Measurements from ENCODE around the gene TMIGD2.

TMIGD2 gene

GRCh38 chr19:4326215-4326836, 24.1 kb upstream of the TMIGD2 start:
- no peak for DNase-seq

DNA sequence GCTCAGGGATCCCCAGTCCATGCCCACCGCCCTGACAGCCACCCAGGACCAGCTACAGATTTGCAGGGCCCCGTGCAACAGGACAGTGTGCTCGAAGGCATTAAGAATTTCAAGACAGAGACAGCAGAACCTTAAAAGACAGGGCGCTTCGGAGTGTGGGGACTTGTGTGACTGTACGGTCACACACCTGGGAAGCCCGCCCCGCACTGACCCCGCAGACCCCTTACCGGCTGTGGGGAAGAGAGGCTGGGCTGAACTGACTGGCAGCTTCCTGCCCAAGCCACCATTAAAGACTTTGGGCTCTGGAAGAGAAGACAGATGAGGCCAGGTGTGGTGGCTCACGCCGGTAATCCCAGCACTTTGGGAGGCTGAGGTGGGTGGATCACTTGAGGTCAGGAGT, 22.0 kb upstream of the TMIGD2 start:
- no peak for DNase-seq

DNA sequence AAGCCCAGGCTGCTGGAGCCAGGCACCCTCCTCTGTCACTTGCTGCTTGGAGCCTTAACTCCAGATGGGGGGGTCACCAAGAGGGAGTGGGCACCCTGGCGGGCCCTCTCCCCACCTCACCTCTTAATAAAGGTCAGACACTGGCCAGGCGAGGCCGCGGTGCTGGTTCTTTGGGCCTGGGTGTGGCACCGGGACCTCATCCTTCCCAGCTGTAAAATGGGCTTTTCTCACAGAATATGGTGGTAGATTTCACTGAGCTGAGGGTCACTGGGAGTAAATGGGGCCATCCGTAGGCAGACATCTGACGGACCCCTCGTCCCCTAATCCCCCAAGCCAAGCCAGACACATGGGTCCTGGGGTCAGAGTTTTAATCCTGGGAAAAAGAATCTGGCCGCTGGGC, 21.5 kb upstream of the TMIGD2 start:
- DNase-seq, result no peak

DNA sequence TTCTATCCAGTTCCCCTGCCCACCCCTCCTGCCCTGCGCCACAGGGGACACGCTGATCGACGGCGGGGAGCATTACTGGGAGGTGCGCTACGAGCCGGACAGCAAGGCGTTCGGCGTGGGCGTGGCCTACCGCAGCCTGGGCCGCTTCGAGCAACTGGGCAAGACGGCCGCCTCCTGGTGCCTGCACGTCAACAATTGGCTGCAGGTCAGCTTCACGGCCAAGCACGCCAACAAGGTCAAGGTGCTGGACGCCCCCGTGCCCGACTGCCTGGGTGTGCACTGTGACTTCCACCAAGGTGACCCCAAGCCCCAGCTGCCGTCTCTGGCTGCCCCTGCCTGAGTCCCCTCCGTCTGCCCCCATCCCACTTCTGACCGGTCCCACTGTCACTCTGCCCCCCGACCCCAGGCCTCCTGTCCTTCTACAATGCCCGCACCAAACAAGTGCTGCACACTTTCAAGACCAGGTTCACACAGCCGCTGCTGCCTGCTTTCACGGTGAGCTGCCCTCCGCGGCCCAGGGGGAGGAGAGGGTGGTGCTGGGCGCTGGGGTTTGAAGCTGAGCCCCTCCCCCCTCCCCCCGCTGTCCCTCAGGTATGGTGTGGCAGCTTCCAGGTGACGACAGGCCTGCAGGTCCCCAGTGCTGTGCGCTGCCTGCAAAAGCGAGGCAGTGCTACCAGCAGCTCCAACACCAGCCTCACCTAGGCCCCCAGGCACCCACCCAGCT, 20.9 kb upstream of the TMIGD2 start:
- no peak for DNase-seq

DNA sequence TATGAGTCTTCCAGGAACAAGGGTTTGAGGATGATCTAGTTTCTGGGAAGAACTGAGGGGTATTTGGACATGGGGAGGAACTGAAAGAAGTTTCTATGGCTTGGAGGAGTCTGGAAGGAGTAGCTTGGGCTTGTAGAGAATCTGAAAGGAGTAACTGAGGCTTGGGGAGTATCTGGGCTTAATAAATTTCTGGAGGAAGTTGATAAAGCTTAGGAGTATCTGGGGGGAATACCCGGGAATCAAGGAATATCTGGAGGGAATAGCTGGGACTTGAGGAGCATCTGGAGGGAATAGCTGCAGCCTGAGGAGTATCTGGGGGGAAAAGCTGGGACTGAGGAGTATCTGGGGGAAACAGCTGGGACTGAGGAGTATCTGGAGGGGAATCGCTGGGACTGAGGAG, 18.2 kb upstream of the TMIGD2 start:
- no peak for DNase-seq

- no peak for DNase-seq
Observed at GRCh38 chr19:4319067-4319718, 17.0 kb upstream of the TMIGD2 start.

DNA sequence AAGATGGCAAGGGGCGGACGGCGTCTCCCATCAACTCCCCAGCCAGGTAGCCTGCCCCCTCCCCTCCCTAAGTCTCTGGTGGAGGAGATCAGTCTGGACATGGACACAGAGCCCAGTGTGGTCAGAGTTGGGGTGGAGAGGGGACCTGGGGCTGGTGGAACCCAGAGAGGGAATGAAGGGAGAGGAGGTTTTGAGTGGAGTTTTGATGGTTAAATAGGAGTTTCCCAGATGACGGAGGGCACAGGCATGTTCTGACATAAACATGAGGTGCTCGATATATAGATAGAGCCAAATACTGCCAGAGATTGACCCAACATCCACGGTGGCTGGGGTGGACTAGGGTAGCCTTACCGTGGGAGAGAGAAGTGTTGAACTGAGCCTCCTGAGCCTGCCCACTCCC, 16.3 kb upstream of the TMIGD2 start:
- DNase-seq, result no peak

- DNase-seq, result no peak
Observed at GRCh38 chr19:4316956-4317355, 14.8 kb upstream of the TMIGD2 start.

DNA sequence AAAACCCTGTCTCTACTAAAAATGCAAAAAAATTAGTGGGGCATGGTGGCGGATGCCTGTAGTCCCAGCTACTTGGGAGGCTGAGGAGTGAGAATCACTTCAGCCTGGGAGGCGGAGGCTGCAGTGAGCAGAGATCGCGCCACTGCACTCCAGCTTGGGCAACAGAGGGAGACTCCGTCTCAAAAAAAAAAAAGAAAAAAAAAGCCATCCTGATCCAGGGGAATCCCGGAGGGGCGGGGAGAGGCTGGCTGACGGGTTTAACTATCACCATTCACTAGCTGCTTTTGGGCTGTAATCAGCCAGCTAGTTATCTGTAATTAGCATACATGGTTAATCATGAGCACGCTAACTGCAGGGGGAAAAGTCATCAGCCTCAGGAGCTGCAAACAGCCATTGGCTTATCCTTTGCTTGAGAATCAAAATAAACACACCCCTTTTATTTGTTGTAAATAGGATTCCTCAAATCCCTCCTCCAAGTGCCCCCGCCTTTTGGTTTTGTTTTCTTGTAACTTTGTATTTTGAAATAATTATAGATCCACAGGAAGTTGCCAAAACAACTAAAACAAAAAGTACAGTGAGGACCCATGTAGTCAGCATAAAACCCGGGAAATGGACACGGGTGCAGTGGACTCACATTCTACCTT, 11.8 kb upstream of the TMIGD2 start:
- DNase-seq, result no peak

GRCh38 chr19:4310247-4311121, 8.3 kb upstream of the TMIGD2 start:
- DNase-seq, result no peak

DNA sequence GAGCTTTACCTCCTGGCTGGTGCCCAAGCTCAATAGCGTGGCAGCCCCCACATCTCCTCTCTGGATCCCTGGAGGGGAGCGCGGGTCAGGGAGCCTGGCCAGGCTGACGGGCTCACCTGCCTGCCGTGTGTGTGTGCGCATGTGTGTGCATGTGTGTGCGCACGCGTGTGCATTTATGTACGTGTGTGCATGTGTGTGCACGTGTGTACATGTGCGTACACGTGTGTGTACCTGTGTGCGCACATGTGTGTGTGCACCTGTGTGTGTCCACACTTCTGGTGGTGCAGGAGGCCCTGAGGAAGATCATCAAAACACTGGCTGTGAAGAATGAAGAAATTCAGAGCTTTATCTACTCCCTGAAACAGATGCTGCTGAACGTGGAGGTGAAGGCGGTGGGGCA, 3.5 kb upstream of the TMIGD2 start:
- DNase-seq, result no peak

DNA sequence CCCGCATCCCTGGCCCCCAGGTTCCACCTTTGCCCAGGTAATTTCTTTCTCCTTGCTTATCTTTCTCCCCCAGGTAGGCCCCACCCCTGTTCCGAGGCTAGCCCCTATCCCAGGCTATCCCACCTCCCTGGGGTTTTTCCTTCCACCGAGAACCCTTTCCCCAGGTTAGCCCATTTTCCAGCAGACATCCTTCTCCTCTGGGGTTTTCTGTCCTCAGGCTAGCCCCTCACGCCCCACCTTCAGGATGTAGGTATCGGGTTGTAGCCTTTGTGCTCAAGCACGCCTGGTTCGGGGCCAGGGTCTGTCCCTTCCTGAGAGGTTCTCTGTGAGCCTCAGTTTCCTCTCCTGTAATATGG, 3.0 kb upstream of the TMIGD2 start:
- DNase-seq, result no peak

- DNase-seq, result peak; percentile 57
Observed at GRCh38 chr19:4304538-4305256, 2.5 kb upstream of the TMIGD2 start, which contains the start of gene FSD1. TSS of gene FSD1 (plus strand) at chr19:4304598. CDS start at chr19:4304747, 149 bp downstream.

DNA sequence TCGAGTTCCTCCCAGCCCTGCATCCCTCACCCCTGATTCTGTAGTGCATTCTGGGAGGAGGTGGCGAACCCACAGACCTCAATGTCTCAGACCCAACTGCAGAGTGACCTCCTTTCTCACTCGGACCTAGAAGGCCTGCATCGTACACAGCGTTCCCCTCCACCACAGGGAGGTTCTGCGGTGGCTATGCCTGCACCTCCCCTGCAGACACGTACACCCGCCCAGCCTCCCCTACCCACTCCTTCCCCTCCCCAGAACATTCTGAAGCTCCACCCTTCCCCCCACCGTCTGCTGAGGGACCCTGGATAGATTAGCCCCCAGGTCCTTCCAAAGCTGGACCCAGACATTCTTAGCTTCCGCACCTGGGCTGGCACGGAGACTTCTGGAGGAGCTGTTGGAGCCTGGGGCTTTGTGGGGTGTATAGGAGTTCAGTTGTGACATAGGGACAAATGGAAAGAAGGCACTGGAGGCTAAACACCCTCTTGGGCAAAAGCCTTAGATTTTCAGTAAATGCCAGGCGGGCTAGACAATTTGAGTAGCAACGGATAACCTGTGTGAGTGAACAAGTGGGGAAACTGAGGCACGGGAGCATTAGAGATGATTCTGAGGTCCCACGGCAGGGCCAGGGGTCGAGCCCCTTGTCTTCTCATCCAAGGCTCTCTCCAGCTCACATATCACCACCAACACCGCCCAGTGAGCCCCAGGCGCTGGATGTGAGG, 1.8 kb upstream of the TMIGD2 start:
- DNase-seq, result no peak

DNA sequence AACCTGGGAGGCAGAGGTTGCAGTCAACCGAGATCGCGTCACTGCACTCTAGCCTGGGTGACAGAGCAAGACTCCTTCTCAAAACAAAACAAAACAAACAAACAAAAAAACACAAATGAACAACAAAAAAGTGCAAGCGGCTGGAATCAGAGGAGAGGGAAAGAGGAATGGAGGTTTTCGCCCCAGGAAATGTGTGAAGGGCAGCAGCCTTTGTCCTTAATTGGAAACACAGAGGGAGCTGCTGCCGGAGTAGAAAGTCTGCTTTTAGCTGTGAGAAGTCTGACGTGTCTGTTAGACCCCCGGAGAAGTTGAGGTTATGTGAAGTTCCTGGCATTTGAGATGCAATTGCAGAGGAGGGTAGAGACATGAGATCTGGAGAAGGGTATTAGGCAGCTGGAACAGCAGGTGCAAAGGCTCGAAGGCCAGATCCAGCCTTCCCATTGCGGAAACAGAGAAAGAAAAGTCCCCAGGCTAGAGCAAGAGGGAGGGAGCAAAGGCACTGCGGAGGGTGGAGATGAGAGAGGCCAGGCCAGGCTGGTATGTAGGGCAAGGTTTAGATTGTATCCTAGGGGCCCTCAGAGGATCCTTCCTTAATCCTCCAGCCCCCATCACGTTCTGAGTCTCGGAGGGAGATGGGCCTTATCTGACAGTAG, 473 bp downstream of the TMIGD2 start:
- no peak for DNase-seq

- DNase-seq, result no peak
Observed at GRCh38 chr19:4300589-4300988, 1.6 kb downstream of the TMIGD2 start.

DNA sequence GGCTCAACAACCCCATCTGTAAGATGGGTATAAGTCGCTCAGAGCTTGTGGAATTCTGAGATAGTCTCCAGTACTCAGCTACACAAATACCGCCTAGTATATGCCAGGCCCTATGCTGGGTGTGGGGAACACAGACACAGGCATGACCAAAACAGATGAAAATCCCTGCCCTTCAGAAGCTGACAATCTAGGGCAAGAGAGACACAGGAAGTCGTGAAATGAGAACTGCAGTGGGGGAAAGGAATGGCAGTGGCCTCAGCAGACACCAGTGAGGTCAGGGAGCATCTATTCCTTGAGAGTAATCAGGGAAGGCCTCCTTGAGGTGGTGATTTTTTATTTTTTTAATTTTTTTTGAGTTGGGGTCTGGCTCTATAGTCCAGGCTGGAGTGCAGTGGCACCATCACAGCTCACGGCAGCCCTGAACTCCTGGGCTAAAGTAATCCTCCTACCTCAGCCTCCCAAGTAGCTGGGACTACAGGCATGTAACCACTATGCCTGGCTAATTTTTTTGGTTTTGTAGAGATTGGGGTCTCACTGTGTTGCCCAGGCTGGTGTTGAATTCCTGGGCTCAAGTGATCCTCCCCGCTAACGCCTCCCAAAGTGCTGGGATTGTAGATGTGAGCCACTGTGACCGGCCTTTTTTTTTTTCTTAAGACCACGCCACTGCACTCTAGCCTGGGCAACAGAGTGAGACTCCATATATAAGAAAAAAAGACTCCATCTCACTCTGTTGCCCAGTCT, 3.2 kb downstream of the TMIGD2 start:
- no peak for DNase-seq

DNA sequence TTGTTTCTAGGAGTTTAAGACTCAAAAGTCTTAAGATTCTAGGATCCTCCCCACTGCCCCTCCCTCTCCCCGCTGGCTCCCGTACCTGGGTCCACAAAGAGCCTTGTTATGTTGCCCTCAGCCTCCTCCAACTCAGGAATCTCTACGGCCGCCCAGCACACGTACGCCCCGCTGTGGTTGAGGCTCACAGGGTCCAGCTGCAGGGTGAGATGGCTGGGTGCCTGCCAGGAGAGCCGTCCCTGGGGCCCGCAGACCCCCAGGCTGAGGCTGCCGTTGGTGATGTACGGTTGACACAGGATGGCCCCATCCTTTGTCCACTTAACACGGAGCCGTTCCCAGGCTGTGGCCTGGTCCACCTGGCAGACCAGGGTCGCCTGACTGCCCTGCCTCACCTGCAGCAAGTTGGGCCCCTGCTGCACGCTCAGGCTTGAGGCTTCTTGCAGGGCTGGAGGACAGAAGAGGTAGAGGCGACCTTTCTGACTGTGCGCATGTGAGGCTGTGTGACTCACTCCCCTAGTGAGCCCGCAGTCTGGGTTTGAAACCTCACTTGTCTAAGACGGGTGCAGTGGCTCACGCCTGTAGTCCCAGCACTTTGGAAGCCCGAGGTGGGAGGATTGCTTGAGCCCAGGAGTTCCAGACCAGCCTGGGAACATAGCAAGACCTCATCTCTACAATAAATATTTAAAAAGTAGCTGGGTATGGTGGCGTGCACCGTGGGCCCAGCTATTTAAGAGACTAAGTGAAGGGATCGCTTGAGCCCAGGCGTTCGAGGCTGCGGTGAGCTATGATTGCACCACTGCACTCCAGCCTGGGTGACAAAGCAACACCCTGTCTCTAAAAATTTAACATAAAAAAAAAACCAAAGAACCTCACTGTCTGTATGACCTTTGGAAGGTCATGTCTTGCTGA, 4.0 kb downstream of the TMIGD2 start:
- no peak for DNase-seq
